Glutamatergic neuron (in vitro differentiated cells): ENCODE results near the gene PCNT. TPM values are rescaled to one million over a fixed set of nuclear protein-coding genes. Genes with fewer than 3 reads are reported as not detected.

Experiments
- DNase-seq: peaks from one replicate; pipeline ENCODE4 v3.0.0; 2022
- H3K27ac Mint-ChIP-seq: one replicate; pipeline ENCODE4 v1.8.0; 2020; ENCODE audit warnings: mild to moderate bottlenecking, mixed read lengths, inconsistent platforms; ENCODE audit not compliant: unreplicated experiment
- H3K27me3 Mint-ChIP-seq: one replicate; pipeline ENCODE4 v1.8.0; 2020; ENCODE audit warnings: mild to moderate bottlenecking, moderate library complexity, mixed read lengths, inconsistent platforms; ENCODE audit not compliant: unreplicated experiment
- H3K36me3 Mint-ChIP-seq: one replicate; pipeline ENCODE4 v1.8.0; 2020; ENCODE audit warnings: mild to moderate bottlenecking, mixed read lengths, inconsistent platforms; ENCODE audit not compliant: unreplicated experiment
- H3K4me1 Mint-ChIP-seq: one replicate; pipeline ENCODE4 v1.8.0; 2020; ENCODE audit warnings: mild to moderate bottlenecking, low read depth, mixed read lengths, inconsistent platforms; ENCODE audit not compliant: unreplicated experiment
- H3K4me3 Mint-ChIP-seq: one replicate; pipeline ENCODE4 v1.8.0; 2020; ENCODE audit warnings: mild to moderate bottlenecking, mixed read lengths, inconsistent platforms; ENCODE audit not compliant: unreplicated experiment
- H3K9me3 Mint-ChIP-seq: one replicate; pipeline ENCODE4 v1.8.0; 2020; ENCODE audit warnings: mild to moderate bottlenecking, moderate library complexity, mixed read lengths, inconsistent platforms; ENCODE audit not compliant: unreplicated experiment
- CTCF ChIP-seq: fragments of 200-600 bp; sonication (generic); IDR thresholded peaks from one replicate; pipeline ENCODE4 v1.5.0; 2021; ENCODE audit not compliant: partially characterized antibody, unreplicated experiment
- total RNA-seq: library from RNA; stranded (reverse); fragmentation: NEBNext Ultra II Directional; extraction: Animal tissue kit (Norgen Biotek cat#: 25700); gene quantifications from one replicate; pipeline ENCODE4 v1.2.1, GENCODE V29; 2021; ENCODE audit not compliant: unreplicated experiment

The PCNT gene
- total RNA-seq, 1 donor from 2014 or later, result 117 TPM

- Mint-ChIP-seq H3K4me3 (no peak overlapping the region), H3K36me3 (no peaks in the 10 kb centered on the region), H3K9me3 (peaks cover 6% of the 10 kb centered on the region), H3K4me1 (no peaks in the 10 kb centered on the region), H3K27me3 (peaks cover 7% of the 10 kb centered on the region), H3K27ac (no peak overlapping the region)
- TF ChIP-seq CTCF, result no peak
- DNase-seq, result no peak
Measured at GRCh38 chr21:46411691-46412090, 87.7 kb downstream of the PCNT start.

- no peak overlapping the region for H3K4me3 Mint-ChIP-seq
- H3K4me1 Mint-ChIP-seq, result no peaks in the 10 kb centered on the region
- no peak for TF ChIP-seq CTCF
- peaks cover 7% of the 10 kb centered on the region for H3K27me3 Mint-ChIP-seq
- H3K27ac Mint-ChIP-seq, result no peak overlapping the region
- H3K36me3 Mint-ChIP-seq, result no peaks in the 10 kb centered on the region
- peaks cover 6% of the 10 kb centered on the region for H3K9me3 Mint-ChIP-seq
- DNase-seq, result no peak
Measured at GRCh38 chr21:46412521-46413364, 88.8 kb downstream of the PCNT start.

GRCh38 chr21:46413365-46413696 is 89.4 kb downstream of the PCNT start:
- H3K27ac Mint-ChIP-seq, result peak overlapping the region; percentile 72

GRCh38 chr21:46414965-46415275 is 91.0 kb downstream of the PCNT start:
- H3K27ac Mint-ChIP-seq, result no peak overlapping the region
- TF ChIP-seq CTCF, result no peak
- no peaks in the 10 kb centered on the region for H3K4me1 Mint-ChIP-seq

More at GRCh38 chr21:46413365-46413696, 89.4 kb downstream of the PCNT start:
- no peak for TF ChIP-seq CTCF
- Mint-ChIP-seq H3K36me3 (no peaks in the 10 kb centered on the region), H3K27me3 (peaks cover 7% of the 10 kb centered on the region), H3K4me3 (no peak overlapping the region), H3K9me3 (peaks cover 6% of the 10 kb centered on the region), H3K4me1 (no peaks in the 10 kb centered on the region)
- DNase-seq, result no peak

GRCh38 chr21:46416551-46416950 is 92.6 kb downstream of the PCNT start:
- peaks cover 6% of the 10 kb centered on the region for H3K27me3 Mint-ChIP-seq
- peaks cover 10% of the 10 kb centered on the region for H3K36me3 Mint-ChIP-seq
- peaks cover 2% of the 10 kb centered on the region for H3K4me1 Mint-ChIP-seq
- no peak for DNase-seq
- no peak for TF ChIP-seq CTCF
- H3K4me3 Mint-ChIP-seq, result no peak overlapping the region
- H3K9me3 Mint-ChIP-seq, result peaks cover 7% of the 10 kb centered on the region
- H3K27ac Mint-ChIP-seq, result no peak overlapping the region

More at GRCh38 chr21:46414965-46415275, 91.0 kb downstream of the PCNT start:
- Mint-ChIP-seq H3K36me3 (peaks cover 6% of the 10 kb centered on the region), H3K4me3 (no peak overlapping the region), H3K27me3 (peaks cover 6% of the 10 kb centered on the region), H3K9me3 (peaks cover 6% of the 10 kb centered on the region)
- no peak for DNase-seq
